Nephron (organoid): ENCODE measurements around the gene NAT9.

Experiments used
- H3K27ac Mint-ChIP-seq, 3 experiments: 2 replicates each; pipeline ENCODE4 v1.8.0; 2020; ENCODE audit warnings: mixed read lengths in 3 of 3, mild to moderate bottlenecking in 2 of 3, moderate library complexity in 1 of 3
- H3K27me3 Mint-ChIP-seq: 2 replicates; pipeline ENCODE4 v1.8.0; 2021; ENCODE audit warnings: low read depth, mild to moderate bottlenecking, moderate library complexity, mixed read lengths
- H3K36me3 Mint-ChIP-seq: 2 replicates; pipeline ENCODE4 v1.8.0; 2020; ENCODE audit warnings: low read depth, mixed read lengths
- H3K4me1 Mint-ChIP-seq: 2 replicates; pipeline ENCODE4 v1.8.0; 2020; ENCODE audit warnings: mixed read lengths
- H3K4me3 Mint-ChIP-seq, 3 experiments: 2 replicates each; pipeline ENCODE4 v1.8.0; 2020; ENCODE audit warnings: mild to moderate bottlenecking in 3 of 3, mixed read lengths in 3 of 3, moderate library complexity in 2 of 3
- H3K9me3 Mint-ChIP-seq: 2 replicates; pipeline ENCODE4 v1.8.0; 2020; ENCODE audit warnings: mixed read lengths
- CTCF ChIP-seq, 3 experiments: fragments of 200-600 bp; sonication (generic); IDR thresholded peaks; one replicate each; pipeline ENCODE4 v1.5.0; 2021; ENCODE audit warnings: antibody characterized with exemption in 3 of 3; ENCODE audit not compliant: unreplicated experiment in 3 of 3

NAT9 gene

GRCh38 chr17:74744714-74745547 lies 31.2 kb downstream of the NAT9 start:
- Mint-ChIP-seq H3K36me3 (no peaks in the 10 kb centered on the region), H3K4me3 (peak overlapping the region; percentile 63 to 74 (median 67))

GRCh38 chr17:74744349-74744713 lies 31.8 kb downstream of the NAT9 start:
- H3K9me3 Mint-ChIP-seq, result no peaks in the 10 kb centered on the region
- H3K4me3 Mint-ChIP-seq, result no peak overlapping the region
- TF ChIP-seq CTCF (IDR thresholded peaks at IDR 0.05; ENCODE audit: unreplicated experiment in 3 of 3), result no peak

More at GRCh38 chr17:74744714-74745547, 31.2 kb downstream of the NAT9 start:
- peak; percentile 99 to 100 (median 99) for TF ChIP-seq CTCF (IDR thresholded peaks at IDR 0.05; ENCODE audit: unreplicated experiment in 3 of 3)
- peaks cover 35% of the 10 kb centered on the region for H3K27me3 Mint-ChIP-seq
- H3K4me1 Mint-ChIP-seq, result peaks cover 28% of the 10 kb centered on the region
- no peaks in the 10 kb centered on the region for H3K9me3 Mint-ChIP-seq
- peak overlapping the region; percentile 67 to 87 (median 84) for H3K27ac Mint-ChIP-seq

GRCh38 chr17:74743755-74744154 lies 32.4 kb downstream of the NAT9 start:
- Mint-ChIP-seq H3K27me3 (peaks cover 45% of the 10 kb centered on the region), H3K27ac (peak overlapping the region in 1 of 3 experiments; percentile 53), H3K4me3 (peak overlapping the region in 2 of 3 experiments; percentile 38 to 46), H3K36me3 (no peaks in the 10 kb centered on the region), H3K9me3 (no peaks in the 10 kb centered on the region), H3K4me1 (peaks cover 29% of the 10 kb centered on the region)
- no peak for TF ChIP-seq CTCF (IDR thresholded peaks at IDR 0.05; ENCODE audit: unreplicated experiment in 3 of 3)

More at GRCh38 chr17:74744349-74744713, 31.8 kb downstream of the NAT9 start:
- peak overlapping the region in 2 of 3 experiments; percentile 67 to 87 for H3K27ac Mint-ChIP-seq
- no peaks in the 10 kb centered on the region for H3K36me3 Mint-ChIP-seq
- peaks cover 23% of the 10 kb centered on the region for H3K4me1 Mint-ChIP-seq
- H3K27me3 Mint-ChIP-seq, result peaks cover 39% of the 10 kb centered on the region

- peaks cover 52% of the 10 kb centered on the region for H3K27me3 Mint-ChIP-seq
- H3K4me3 Mint-ChIP-seq, result no peak overlapping the region
- no peak for TF ChIP-seq CTCF (IDR thresholded peaks at IDR 0.05; ENCODE audit: unreplicated experiment in 3 of 3)
- H3K27ac Mint-ChIP-seq, result no peak overlapping the region
- no peaks in the 10 kb centered on the region for H3K36me3 Mint-ChIP-seq
- H3K4me1 Mint-ChIP-seq, result peaks cover 32% of the 10 kb centered on the region
- no peaks in the 10 kb centered on the region for H3K9me3 Mint-ChIP-seq
Observed at GRCh38 chr17:74742978-74743545, 33.1 kb downstream of the NAT9 start.

- Mint-ChIP-seq H3K27me3 (peaks cover 61% of the 10 kb centered on the region), H3K4me3 (no peak overlapping the region), H3K27ac (peak overlapping the region in 2 of 3 experiments; percentile 33 to 57), H3K36me3 (no peaks in the 10 kb centered on the region), H3K4me1 (peaks cover 33% of the 10 kb centered on the region), H3K9me3 (no peaks in the 10 kb centered on the region)
- TF ChIP-seq CTCF (IDR thresholded peaks at IDR 0.05; ENCODE audit: unreplicated experiment in 3 of 3), result no peak
Observed at GRCh38 chr17:74742153-74742515, 34.0 kb downstream of the NAT9 start.
